Stimulated activated CD4-positive, alpha-beta T cell treated with anti-CD3 and anti-CD28 coated beads, Interleukin-2, amount 100 ng/mL, for 48 hours (primary cell): Measurements from ENCODE around the gene HDAC7.

Experiments used
- DNase-seq, 2 donors: peaks; one replicate each; pipeline ENCODE4 v3.0.0-alpha.2; 2020

Gene HDAC7

GRCh38 chr12:47743311-47743860 is 76.3 kb downstream of the HDAC7 start:
- DNase-seq = no peak

- peak; percentile 75 to 85 for DNase-seq
Observed at GRCh38 chr12:47742253-47742825, 77.4 kb downstream of the HDAC7 start.

DNA sequence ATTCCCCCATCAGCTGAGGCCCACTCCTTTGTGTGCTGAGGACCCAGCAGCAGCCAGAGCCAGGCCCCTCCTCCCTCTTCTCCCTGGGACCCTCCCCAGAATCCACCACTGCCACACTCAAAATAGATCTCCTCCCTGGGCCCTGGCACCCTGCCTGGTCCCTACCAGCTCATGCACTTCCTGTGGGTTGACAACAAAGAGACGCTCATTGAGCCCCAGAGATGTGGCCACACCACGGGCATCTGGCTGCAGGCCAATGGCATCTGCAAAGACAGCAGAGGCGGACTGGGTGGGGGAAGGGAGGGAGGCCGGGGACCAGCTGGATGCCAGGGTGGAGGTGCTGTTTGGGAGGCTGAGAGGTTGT is 78.4 kb downstream of the HDAC7 start:
- DNase-seq = peak; percentile 26 to 31

- DNase-seq = no peak
Observed at GRCh38 chr12:47740606-47741339, 78.9 kb downstream of the HDAC7 start.

DNA sequence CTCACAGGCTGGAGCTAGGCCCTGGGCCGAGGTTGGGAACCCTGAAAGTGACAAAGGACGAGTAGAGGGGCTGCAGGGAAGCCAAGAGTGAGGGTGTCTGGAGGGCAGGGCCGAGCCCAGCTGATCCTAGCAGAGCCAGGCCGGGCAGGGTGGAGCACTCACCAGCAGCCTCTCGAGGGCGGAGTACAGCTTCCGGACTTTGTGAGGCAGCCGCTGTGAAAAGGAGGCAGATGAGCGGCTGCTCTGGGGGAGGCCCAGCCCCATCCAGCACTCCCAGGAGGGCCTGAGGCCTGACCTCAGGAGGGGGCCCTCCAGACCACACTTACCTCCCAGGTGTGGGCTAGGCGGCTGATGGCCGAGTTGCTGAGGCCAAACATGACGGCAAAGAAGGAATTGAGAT is 79.7 kb downstream of the HDAC7 start:
- no peak for DNase-seq

GRCh38 chr12:47739297-47739696 is 80.4 kb downstream of the HDAC7 start:
- DNase-seq = no peak

GRCh38 chr12:47737936-47738594 is 81.6 kb downstream of the HDAC7 start:
- DNase-seq = no peak

- no peak for DNase-seq
Observed at GRCh38 chr12:47736877-47737676, 82.6 kb downstream of the HDAC7 start.

- DNase-seq = no peak
Observed at GRCh38 chr12:47736216-47736615, 83.5 kb downstream of the HDAC7 start.

- DNase-seq = no peak
Observed at GRCh38 chr12:47735649-47736048, 84.1 kb downstream of the HDAC7 start.

DNA sequence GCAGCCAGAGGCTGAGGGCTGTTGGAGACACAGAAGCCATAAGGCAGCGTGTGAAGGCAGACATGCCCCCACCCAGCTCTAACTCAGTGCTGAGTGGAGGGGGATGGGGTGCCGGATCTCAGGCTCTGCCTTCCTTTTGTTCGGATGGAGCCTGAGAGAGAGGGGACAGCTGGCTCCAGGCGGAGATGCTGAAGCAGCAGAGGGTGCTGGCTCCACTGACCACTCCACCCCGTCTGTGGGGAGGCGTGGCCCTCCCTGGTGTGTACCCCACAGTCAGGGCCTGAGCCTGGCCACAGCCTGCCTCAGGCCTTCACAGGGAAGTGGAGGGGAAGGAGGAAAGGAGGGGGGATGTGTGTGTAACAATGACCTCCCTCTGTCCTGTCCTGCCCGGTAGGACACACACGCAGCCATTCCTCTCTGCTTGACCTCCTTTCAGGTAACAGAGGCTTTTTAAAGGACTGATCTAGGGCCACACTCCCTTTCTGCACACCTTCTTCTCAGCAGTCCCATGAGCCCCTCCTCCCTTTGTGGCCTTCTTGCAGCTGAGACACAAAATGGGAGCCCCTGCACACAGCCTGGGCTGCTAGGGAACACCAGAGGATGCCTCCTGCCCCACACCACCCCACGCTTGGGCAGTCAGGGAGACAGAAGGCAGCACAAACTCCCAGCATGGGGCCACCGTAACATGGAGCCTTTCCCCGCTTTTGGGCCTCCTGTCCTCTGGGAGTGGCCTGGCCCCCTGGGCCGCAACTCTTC is 84.8 kb downstream of the HDAC7 start:
- DNase-seq = no peak

- no peak for DNase-seq
Observed at GRCh38 chr12:47733142-47733541, 86.6 kb downstream of the HDAC7 start.
